ENCODE results near the gene TAS1R3.
"Not testable (repeated sequence)": the region's sequence is repeated elsewhere in the genome, so short reads cannot be mapped to it uniquely, and the experiment has no call there.

The TAS1R3 gene

DNA sequence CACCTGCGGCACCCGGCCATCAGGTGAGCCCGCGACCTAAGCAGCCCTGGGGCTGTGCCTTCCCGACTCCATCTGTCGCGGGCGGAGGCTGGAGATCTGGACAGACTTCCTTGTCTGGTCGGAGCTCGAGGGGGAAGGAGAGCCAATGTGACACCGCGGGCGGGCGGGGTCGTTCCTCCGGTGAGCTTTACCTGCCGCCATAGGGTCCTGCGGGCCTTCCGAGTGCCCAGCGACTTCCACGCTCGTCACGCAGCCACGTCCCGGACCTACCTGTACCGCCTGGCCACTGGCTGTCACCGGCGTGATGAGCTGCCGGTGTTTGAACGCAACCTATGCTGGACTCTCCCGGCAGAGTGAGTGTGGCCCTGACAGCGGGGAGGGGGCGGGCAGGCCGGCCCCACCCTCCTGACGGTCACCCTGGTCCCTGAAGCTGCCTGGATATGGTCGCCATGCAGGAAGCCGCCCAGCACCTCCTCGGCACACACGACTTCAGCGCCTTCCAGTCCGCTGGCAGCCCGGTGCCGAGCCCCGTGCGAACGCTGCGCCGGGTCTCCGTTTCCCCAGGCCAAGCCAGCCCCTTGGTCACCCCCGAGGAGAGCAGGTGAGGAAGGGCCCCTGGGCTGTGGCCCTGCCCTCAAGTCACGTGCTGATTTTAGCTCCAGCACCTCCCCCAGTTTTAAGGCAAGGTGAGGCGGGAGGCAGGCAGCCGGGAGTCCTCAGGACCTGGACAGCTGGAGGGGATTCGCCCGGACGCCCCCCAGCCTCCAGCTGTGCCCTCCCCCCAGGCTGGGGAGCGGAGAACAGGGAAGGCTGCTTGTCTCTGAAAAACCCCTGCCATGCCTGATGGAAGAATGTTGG is 21.6 kb upstream of the TAS1R3 start:
- DNase-seq, result no peak

GRCh38 chr1:1310109-1310385 is 21.0 kb upstream of the TAS1R3 start:
- no peak for DNase-seq

GRCh38 chr1:1310476-1311053 is 20.5 kb upstream of the TAS1R3 start:
- no peak for DNase-seq

GRCh38 chr1:1311107-1312104 is 19.7 kb upstream of the TAS1R3 start:
- DNase-seq, result no peak

DNA sequence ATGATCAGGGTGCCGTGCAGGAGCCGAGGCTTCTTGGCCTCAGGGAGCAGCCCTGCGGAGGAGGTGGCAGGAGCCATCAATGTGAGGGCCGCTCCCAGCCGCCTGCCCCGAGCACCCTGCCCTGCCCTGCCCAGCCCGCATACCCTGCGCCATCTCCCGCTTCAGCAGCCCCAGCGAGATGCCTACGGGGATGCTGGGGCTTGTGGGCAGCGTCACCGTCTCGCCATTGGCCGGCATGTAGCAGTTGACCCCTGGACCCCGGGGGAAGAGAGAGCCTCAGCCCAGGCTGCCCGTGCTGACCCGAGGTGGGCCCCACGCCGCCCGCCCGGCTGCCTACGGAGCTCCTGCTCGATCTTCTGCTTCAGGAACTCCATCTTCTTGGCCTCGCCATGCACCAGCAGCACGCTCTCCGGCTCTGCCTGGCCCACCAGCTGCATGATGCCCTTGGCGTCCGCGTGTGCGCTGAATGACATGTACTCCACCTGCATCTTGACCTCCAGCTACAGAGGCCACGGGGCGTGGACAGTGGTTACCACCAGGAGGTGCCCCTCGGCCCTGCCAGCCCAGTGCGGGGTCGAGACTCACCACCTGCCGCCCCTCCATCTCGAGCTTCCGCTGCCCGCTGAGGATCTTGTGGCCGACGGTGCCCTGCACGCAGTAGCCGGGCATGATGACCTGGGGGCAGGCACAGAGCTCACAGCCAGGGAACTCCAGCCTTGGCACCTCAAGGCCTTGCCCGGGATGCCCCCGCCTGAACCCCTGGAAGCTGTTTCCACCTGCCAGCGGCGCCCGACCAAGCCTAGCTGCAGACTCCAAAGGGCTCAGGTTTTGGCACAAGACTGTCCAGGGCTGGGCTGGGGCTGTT is 18.4 kb upstream of the TAS1R3 start:
- DNase-seq, result no peak

GRCh38 chr1:1313500-1314236 is 17.4 kb upstream of the TAS1R3 start:
- no peak for DNase-seq

DNA sequence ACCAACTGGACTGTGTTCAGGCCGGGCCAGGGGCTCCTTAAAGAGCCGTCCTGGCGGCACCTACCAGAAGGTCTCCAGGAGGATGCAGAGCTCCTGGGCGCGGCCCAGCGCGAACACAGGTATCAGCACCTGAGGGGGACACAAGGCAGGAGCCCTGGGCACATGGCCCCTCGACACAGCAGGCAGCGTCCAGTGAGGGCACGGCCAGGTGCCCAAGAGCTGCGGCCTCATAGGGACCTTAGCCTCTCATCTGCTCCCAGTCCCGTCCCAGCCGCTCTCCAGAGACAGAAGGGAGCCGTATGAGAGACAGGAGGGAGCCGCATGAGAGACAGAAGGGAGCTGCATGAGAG is 16.9 kb upstream of the TAS1R3 start:
- DNase-seq, result no peak

- DNase-seq, result no peak
These were observed 16.3 kb upstream of the TAS1R3 start for GRCh38 chr1:1314678-1315335.

- no peak for DNase-seq
These were observed 15.6 kb upstream of the TAS1R3 start for GRCh38 chr1:1315435-1315954.

- not testable (repeated sequence) for DNase-seq
These were observed 14.9 kb upstream of the TAS1R3 start for GRCh38 chr1:1316199-1316598.

DNA sequence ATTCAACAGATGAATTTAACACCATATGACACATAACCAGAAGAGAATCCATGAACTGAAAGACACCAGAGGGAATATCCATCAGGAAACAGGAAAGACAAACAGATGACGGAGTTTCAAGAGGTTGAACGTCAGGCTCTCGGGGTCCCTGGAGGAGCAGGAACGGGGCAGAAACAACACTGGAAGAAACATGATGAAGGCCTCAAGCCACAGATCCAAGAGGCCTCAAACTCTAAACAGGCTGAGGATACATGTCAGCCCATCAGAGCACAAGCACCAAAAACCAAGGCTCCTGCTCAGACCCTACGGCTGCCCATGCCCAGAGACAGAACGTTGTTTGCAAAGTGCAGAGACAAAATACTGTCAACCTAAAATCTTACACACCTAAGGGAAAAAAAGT is 13.7 kb upstream of the TAS1R3 start:
- DNase-seq, result no peak

DNA sequence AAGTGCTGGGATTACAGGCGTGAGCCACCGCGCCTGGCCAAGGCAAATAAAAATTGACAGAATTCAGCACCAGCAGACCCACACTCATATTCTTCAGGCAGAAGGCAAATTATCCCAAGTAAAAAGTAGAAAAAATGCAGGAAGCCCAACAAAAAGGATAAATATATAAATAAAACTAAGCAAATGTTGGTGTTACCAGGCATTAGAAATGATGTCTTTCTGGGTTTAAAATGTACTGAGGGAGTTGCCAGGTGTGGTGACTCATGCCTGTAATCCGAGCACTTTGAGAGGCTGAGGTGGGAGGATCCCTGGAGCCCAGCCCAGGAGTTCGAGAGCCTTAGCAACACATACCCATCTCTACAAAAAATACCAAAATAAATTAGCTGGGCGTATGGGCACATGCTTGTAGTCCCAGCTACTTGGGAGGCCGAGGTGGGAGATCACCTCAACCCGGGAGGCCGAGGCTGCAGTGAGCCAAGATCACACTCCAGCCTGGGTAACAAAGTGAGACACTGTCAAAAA is 12.9 kb upstream of the TAS1R3 start:
- DNase-seq, result peak; percentile 51

DNA sequence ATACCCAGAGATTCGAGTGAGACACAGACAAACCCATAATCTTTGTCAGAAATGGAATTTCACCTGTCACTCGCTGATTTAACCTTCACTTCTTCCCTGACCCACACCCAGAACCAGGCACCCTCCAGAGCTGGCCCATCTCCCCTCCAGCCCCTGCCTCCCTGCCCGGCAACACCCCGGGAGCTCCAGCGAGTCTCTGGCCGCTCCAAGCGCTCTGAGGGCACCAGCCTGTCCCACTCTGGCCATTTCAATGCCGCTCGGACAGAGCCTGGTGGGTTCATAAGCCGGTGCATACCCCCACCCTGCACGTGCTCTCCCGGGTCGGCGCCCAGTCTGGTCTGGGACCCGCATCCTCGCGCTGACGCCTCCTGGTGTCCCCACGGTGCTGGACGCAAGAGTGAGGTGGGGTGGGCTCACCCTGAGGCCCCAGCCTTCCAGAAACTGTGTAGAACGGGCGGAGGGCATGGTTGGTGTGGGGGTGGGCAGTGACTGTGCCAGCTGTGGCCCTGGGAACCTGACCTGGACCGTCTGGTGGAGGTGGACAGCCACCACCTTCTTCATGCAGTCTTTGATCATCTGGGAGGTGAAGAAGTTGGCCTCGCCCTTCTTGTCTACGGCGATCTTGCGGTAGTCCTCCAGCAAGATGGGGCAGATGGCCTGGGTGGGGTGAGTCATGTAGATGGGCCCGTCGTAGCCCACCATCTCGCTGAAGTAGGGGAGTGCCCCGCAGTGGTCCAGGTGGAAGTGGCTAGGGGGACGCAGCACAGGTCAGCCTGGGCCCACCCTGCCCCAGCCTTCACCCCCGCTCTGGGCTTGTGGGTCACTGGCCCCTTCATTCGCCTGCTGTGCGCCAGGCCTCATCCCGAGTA is 12.1 kb upstream of the TAS1R3 start:
- no peak for DNase-seq

DNA sequence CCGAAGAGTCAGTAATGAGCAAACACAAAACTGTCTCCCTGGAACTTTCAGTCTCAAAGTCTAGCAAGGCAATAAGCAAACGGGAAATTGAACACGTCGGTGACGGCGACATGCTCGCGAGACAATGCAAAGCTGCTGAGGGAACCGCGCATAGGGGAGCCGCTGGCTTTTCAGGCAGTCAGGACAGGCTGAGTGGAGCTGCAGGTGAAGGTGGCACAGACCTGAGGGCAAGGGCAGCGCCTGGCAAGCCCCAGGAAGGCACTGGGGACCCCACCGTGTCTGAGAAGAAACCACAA is 11.5 kb upstream of the TAS1R3 start:
- DNase-seq, result no peak

DNA sequence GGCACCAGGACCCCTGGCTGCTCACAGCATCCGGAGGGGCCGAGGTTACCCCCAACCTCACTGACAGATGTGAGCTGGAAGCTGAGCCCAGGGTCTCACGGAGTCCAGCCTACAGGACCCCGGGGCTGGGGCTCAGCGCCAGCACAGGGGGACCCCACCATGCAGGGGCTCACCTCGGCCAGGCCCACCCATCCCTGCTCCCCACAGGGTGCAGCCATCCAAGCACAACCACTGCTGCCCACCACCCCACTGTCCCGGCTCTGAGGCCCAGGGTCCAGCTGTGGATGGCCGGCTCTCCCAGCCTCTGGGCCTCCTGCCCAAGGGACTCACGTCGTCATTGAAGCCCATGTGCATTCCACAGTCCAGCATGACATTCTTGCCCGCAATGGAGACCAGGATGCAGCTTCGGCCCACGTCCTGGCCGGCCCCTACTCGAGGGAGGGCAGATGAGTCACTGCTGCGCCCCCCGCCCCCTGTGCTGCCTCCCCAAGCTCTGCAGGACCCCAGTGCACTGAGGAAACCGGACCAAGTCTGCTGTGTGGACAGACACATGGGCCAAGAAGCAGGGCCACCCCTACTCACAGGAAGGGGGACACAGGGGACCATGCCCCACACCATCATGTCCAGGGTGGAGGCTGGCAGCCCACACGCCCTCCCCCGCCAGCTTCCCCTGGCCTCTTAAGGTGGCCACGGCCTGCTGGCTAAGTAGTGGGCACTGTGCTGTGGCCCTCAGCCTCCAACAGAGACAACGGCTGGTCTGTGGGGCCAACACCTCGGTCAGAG is 10.2 kb upstream of the TAS1R3 start:
- no peak for DNase-seq

DNA sequence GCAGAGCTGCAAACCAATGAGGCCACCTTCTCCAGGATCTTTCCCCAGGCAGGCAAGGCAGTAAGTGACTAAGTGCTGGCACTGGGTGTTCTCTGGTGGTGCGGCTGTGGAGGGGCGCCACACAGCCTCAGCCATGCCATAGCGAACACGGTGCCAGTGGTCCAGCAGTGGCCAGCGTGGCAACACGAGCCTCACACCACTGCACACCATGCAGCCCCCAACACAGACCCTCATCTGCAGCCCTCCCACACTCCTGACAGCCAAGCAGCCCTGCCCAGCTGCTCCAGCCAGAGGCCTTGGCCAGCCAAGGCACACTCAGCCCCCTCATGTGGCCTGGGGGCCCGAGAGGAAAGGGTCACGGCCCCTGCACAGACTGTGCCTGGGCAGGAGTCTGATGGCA is 9.6 kb upstream of the TAS1R3 start:
- DNase-seq, result no peak

GRCh38 chr1:1322418-1322817 is 8.7 kb upstream of the TAS1R3 start:
- DNase-seq, result no peak

- DNase-seq, result no peak
These were observed 8.1 kb upstream of the TAS1R3 start for GRCh38 chr1:1322952-1323351.

- DNase-seq, result no peak
These were observed 7.0 kb upstream of the TAS1R3 start for GRCh38 chr1:1324084-1324523.
